Nephron progenitor cell (in vitro differentiated cells): Measurements from ENCODE around the gene C16orf90.
"Not testable (repeated sequence)": the region's sequence is repeated elsewhere in the genome, so short reads cannot be mapped to it uniquely, and the experiment has no call there.

Experiments used
- DNase-seq: peaks from one replicate; pipeline ENCODE4 v3.0.0; 2021
- H3K27ac Mint-ChIP-seq: 2 replicates; pipeline ENCODE4 v1.8.0; 2021; ENCODE audit warnings: mild to moderate bottlenecking, moderate library complexity, mixed read lengths
- H3K27me3 Mint-ChIP-seq: 2 replicates; pipeline ENCODE4 v1.8.0; 2021; ENCODE audit warnings: mild to moderate bottlenecking, low read depth, mixed read lengths; ENCODE audit not compliant: poor library complexity
- H3K36me3 Mint-ChIP-seq: 2 replicates; pipeline ENCODE4 v1.8.0; 2021; ENCODE audit warnings: low read depth, mixed read lengths
- H3K4me1 Mint-ChIP-seq: 2 replicates; pipeline ENCODE4 v1.8.0; 2021; ENCODE audit warnings: mixed read lengths
- H3K4me3 Mint-ChIP-seq: 2 replicates; pipeline ENCODE4 v1.8.0; 2021; ENCODE audit warnings: mild to moderate bottlenecking, moderate library complexity, mixed read lengths
- H3K9me3 Mint-ChIP-seq: 2 replicates; pipeline ENCODE4 v1.8.0; 2021; ENCODE audit warnings: mild to moderate bottlenecking, moderate library complexity, mixed read lengths
- TF ChIP-seq, protein P1 (sequence below): fragments of 200-600 bp; sonication (generic); IDR thresholded peaks from 2 replicates; pipeline ENCODE4 v1.5.0; 2021; ENCODE audit warnings: antibody characterized with exemption

Gene C16orf90

DNA sequence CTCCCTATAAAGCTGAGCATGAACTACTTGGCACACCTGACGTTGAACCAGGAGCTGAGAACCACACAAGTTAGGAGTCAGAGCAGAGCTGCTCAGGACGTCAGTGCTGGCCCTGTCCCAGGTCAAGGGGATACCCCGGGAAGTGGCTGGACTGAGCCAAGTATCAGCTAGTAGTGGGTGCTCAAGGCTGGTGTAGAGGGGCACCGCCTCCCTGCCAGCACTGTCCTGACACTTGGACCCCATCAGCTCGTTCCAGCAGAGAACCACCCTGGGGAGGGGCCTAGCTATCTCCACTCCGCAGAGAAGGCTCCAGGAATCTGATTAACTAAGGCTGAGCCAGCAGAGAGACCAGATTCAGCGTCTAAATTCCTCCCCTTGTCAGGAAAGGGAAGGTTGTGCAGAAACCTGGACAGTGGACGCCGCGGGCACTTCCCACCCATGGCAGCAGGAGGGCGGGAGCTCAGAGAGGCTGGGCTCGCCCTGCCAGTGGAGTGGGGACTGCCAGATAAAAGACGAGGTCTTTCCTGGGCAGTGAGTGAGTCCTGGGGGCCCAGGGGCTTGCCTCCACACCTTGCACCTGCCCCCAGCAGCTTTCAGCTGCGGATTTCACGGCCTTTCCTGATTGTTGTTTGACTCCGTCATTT lies 21.0 kb downstream of the C16orf90 start:
- TF ChIP-seq, protein P1, sequence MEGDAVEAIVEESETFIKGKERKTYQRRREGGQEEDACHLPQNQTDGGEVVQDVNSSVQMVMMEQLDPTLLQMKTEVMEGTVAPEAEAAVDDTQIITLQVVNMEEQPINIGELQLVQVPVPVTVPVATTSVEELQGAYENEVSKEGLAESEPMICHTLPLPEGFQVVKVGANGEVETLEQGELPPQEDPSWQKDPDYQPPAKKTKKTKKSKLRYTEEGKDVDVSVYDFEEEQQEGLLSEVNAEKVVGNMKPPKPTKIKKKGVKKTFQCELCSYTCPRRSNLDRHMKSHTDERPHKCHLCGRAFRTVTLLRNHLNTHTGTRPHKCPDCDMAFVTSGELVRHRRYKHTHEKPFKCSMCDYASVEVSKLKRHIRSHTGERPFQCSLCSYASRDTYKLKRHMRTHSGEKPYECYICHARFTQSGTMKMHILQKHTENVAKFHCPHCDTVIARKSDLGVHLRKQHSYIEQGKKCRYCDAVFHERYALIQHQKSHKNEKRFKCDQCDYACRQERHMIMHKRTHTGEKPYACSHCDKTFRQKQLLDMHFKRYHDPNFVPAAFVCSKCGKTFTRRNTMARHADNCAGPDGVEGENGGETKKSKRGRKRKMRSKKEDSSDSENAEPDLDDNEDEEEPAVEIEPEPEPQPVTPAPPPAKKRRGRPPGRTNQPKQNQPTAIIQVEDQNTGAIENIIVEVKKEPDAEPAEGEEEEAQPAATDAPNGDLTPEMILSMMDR: no peak
- no peak overlapping the region for H3K27ac Mint-ChIP-seq
- peaks cover 15% of the 10 kb centered on the region for H3K4me1 Mint-ChIP-seq
- DNase-seq: no peak
- H3K36me3 Mint-ChIP-seq: peaks cover 15% of the 10 kb centered on the region
- H3K9me3 Mint-ChIP-seq: no peaks in the 10 kb centered on the region
- H3K4me3 Mint-ChIP-seq: no peak overlapping the region
- H3K27me3 Mint-ChIP-seq: peaks cover 2% of the 10 kb centered on the region

DNA sequence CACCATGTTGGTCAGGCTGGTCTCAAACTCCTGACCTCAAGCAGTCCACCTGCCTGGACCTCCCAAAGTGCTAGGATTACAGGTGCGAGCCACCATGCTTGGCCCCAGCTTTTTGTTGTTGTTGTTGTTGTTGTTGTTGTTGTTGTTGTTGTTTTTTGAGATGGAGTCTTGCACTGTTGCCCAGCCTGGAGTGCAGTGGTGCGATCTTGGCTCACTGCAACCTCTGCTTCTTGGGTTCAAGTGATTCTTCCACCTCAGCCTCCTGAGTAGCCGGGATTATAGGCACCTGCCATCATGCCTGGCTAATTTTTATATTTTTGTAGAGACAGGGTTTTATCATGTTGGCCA lies 21.7 kb downstream of the C16orf90 start:
- peak overlapping the region; percentile 75 for H3K27ac Mint-ChIP-seq
- DNase-seq: not testable (repeated sequence)

DNA sequence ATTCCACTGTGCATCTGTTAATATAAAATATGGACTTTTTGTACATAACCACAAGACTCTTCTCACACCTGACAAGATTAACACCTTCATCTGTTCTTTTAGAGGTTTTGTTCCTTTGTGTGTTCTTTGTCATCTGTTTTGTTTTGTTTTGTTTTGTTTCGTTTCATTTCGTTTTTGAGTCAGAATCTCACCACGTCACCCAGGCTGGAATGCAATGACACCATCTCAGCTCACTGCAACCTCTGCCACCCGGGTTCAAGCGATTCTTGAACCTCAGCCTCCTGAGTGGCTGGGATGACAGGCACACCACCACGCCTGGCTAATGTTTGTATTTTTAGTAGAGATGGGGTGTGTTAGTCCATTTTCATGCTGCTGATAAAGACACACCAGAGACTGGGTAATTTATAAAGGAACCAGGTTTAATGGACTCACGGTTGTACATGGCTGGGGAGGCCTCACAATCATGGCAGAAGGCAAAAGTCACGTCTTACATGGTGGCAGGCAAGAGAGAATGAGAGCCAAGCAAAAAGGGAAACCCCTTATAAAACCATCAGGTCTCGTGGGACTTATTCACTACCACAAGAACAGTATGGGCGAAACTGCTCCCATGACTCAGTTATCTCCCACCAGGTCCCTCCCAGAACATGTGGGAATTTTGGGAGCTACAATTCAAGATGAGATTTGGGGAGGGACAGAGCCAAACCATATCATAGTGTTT lies 22.3 kb downstream of the C16orf90 start:
- Mint-ChIP-seq H3K9me3 (no peaks in the 10 kb centered on the region), H3K36me3 (peaks cover 14% of the 10 kb centered on the region), H3K27me3 (peaks cover 2% of the 10 kb centered on the region), H3K27ac (peak overlapping the region; percentile 75), H3K4me3 (no peak overlapping the region), H3K4me1 (peaks cover 19% of the 10 kb centered on the region)
- TF ChIP-seq, protein P1: no peak
- DNase-seq: no peak

More for the DNA sequence above, 21.7 kb downstream of the C16orf90 start:
- H3K4me3 Mint-ChIP-seq, H3K9me3 Mint-ChIP-seq, H3K27me3 Mint-ChIP-seq: not testable (repeated sequence)
- peaks cover 14% of the 10 kb centered on the region for H3K36me3 Mint-ChIP-seq
- H3K4me1 Mint-ChIP-seq: peaks cover 19% of the 10 kb centered on the region

GRCh38 chr16:3471518-3472176 lies 23.6 kb downstream of the C16orf90 start:
- Mint-ChIP-seq H3K4me1 (peaks cover 33% of the 10 kb centered on the region), H3K4me3 (no peak overlapping the region), H3K9me3 (no peaks in the 10 kb centered on the region), H3K36me3 (peaks cover 26% of the 10 kb centered on the region), H3K27ac (no peak overlapping the region), H3K27me3 (peaks cover 2% of the 10 kb centered on the region)
- TF ChIP-seq, protein P1: no peak
- DNase-seq: no peak

DNA sequence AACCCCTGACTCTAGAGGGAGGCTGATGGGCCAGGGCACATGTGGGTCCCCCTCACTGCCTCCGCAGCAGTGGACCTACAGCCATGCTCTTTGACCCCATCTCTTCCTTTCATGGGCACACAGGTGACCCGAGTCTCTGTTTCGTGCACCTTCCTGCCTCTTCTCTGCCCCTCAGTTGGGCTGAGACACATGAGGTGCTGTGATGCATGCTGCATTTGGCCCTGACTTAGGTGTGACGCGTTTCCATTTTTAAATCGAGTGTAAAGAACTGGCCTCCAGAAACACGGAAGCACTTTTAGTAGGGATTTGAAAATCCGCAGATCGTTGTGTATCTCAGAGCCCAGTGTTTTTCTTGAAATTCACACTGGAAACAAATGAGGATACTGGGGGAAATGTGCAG lies 24.6 kb downstream of the C16orf90 start:
- no peak for DNase-seq
- H3K4me1 Mint-ChIP-seq: peaks cover 39% of the 10 kb centered on the region
- TF ChIP-seq, protein P1: no peak
- no peak overlapping the region for H3K4me3 Mint-ChIP-seq
- peak overlapping the region; percentile 53 for H3K27ac Mint-ChIP-seq
- peaks cover 35% of the 10 kb centered on the region for H3K36me3 Mint-ChIP-seq
- H3K27me3 Mint-ChIP-seq: peaks cover 2% of the 10 kb centered on the region
- H3K9me3 Mint-ChIP-seq: no peaks in the 10 kb centered on the region

GRCh38 chr16:3469736-3470135 lies 25.6 kb downstream of the C16orf90 start:
- TF ChIP-seq, protein P1: no peak
- peaks cover 42% of the 10 kb centered on the region for H3K36me3 Mint-ChIP-seq
- H3K27me3 Mint-ChIP-seq: peaks cover 2% of the 10 kb centered on the region
- no peak overlapping the region for H3K4me3 Mint-ChIP-seq
- DNase-seq: no peak
- H3K4me1 Mint-ChIP-seq: peaks cover 39% of the 10 kb centered on the region
- no peaks in the 10 kb centered on the region for H3K9me3 Mint-ChIP-seq
- H3K27ac Mint-ChIP-seq: no peak overlapping the region
